ENCODE data around the gene TMPRSS4. TPM values are rescaled to one million over a fixed set of nuclear protein-coding genes. Genes with fewer than 3 reads are reported as not detected.

Gene TMPRSS4
- total RNA-seq, 1 experiment from 2014 or later = not detected

DNA sequence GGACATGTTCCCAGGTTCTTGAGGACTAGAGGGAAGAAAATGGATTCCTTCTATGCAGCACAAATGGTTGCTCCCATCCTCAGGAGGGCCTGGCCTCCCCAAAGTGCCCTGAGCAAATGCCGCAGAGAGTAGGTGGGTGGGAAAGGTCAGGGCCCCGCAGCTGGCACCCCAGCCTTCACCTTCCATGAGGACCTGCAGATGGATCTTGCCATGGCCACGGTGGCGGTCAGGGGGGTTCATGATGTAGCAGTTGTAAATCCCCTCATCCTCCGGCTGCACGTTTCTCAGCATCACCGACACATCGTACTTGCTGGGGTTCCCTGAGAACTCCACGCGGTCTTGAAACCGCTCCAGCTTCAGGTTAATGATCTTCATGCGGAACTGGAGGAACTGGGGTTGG lies 91.0 kb downstream of the TMPRSS4 start:
- no peaks in the 10 kb centered on the region for H3K36me3 Mint-ChIP-seq (ENCODE audit: insufficient read depth, unreplicated experiment)
- DNase-seq (ENCODE audit: unreplicated experiment) = no peak
- peaks cover 43% of the 10 kb centered on the region for H3K27me3 Mint-ChIP-seq (ENCODE audit: insufficient read depth, unreplicated experiment)
- H3K4me3 Mint-ChIP-seq (ENCODE audit: unreplicated experiment) = no peak overlapping the region
- TF ChIP-seq, protein P1, sequence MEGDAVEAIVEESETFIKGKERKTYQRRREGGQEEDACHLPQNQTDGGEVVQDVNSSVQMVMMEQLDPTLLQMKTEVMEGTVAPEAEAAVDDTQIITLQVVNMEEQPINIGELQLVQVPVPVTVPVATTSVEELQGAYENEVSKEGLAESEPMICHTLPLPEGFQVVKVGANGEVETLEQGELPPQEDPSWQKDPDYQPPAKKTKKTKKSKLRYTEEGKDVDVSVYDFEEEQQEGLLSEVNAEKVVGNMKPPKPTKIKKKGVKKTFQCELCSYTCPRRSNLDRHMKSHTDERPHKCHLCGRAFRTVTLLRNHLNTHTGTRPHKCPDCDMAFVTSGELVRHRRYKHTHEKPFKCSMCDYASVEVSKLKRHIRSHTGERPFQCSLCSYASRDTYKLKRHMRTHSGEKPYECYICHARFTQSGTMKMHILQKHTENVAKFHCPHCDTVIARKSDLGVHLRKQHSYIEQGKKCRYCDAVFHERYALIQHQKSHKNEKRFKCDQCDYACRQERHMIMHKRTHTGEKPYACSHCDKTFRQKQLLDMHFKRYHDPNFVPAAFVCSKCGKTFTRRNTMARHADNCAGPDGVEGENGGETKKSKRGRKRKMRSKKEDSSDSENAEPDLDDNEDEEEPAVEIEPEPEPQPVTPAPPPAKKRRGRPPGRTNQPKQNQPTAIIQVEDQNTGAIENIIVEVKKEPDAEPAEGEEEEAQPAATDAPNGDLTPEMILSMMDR (IDR thresholded peaks at IDR 0.05; ENCODE audit: unreplicated experiment) = no peak
- ChIA-PET CTCF (interaction anchor here (2.0 to 5.1 kb wide), 2 partner anchors 10 to 30 kb away, joined by 5 to 89 read pairs; no protein-coding TSS in a partner anchor), POLR2A (no interaction called here)
- no TSS peak for BruUV-seq (replicated peaks)
- H3K27ac Mint-ChIP-seq (ENCODE audit: low read depth, unreplicated experiment) = no peak overlapping the region
- H3K9me3 Mint-ChIP-seq (ENCODE audit: unreplicated experiment) = no peaks in the 10 kb centered on the region
- intact Hi-C loops (cut with micrococcal nuclease) = no loop called here
- no peaks in the 10 kb centered on the region for H3K4me1 Mint-ChIP-seq (ENCODE audit: insufficient read depth, unreplicated experiment)

- intact Hi-C loops (cut with micrococcal nuclease) = no loop called here
- Mint-ChIP-seq H3K27ac (ENCODE audit: low read depth, unreplicated experiment) (no peak overlapping the region), H3K36me3 (ENCODE audit: insufficient read depth, unreplicated experiment) (no peaks in the 10 kb centered on the region), H3K27me3 (ENCODE audit: insufficient read depth, unreplicated experiment) (peaks cover 39% of the 10 kb centered on the region), H3K4me1 (ENCODE audit: insufficient read depth, unreplicated experiment) (no peaks in the 10 kb centered on the region), H3K4me3 (ENCODE audit: unreplicated experiment) (no peak overlapping the region), H3K9me3 (ENCODE audit: unreplicated experiment) (no peaks in the 10 kb centered on the region)
- TF ChIP-seq, protein P1 (IDR thresholded peaks at IDR 0.05; ENCODE audit: unreplicated experiment) = no peak
- BruUV-seq (replicated peaks) = no TSS peak
- ChIA-PET POLR2A (no interaction called here), CTCF (interaction anchor here (2.0 to 5.6 kb wide), 3 partner anchors 11 to 30 kb away, joined by 5 to 89 read pairs (median 66); no protein-coding TSS in a partner anchor)
- DNase-seq (ENCODE audit: unreplicated experiment) = no peak
These were observed 91.4 kb downstream of the TMPRSS4 start for GRCh38 chr11:118168316-118168715.

- no peak overlapping the region for H3K4me3 Mint-ChIP-seq (ENCODE audit: unreplicated experiment)
- peaks cover 35% of the 10 kb centered on the region for H3K27me3 Mint-ChIP-seq (ENCODE audit: insufficient read depth, unreplicated experiment)
- DNase-seq (ENCODE audit: unreplicated experiment) = peak; percentile 66
- no peaks in the 10 kb centered on the region for H3K9me3 Mint-ChIP-seq (ENCODE audit: unreplicated experiment)
- H3K4me1 Mint-ChIP-seq (ENCODE audit: insufficient read depth, unreplicated experiment) = no peaks in the 10 kb centered on the region
- TF ChIP-seq, protein P1 (IDR thresholded peaks at IDR 0.05; ENCODE audit: unreplicated experiment) = no peak
- H3K27ac Mint-ChIP-seq (ENCODE audit: low read depth, unreplicated experiment) = no peak overlapping the region
- ChIA-PET POLR2A (no interaction called here), CTCF (interaction anchor here (0.6 to 5.6 kb wide), 5 partner anchors 11 to 1608 kb away, joined by 3 to 89 read pairs (median 5); no protein-coding TSS in a partner anchor)
- no TSS peak for BruUV-seq (replicated peaks)
- intact Hi-C loops (cut with micrococcal nuclease) = no loop called here
- no peaks in the 10 kb centered on the region for H3K36me3 Mint-ChIP-seq (ENCODE audit: insufficient read depth, unreplicated experiment)
These were observed 91.9 kb downstream of the TMPRSS4 start for GRCh38 chr11:118168751-118169150.

GRCh38 chr11:118169300-118170140 lies 92.6 kb downstream of the TMPRSS4 start:
- H3K9me3 Mint-ChIP-seq (ENCODE audit: unreplicated experiment) = no peaks in the 10 kb centered on the region
- TF ChIP-seq, protein P1 (IDR thresholded peaks at IDR 0.05; ENCODE audit: unreplicated experiment) = no peak
- peaks cover 31% of the 10 kb centered on the region for H3K27me3 Mint-ChIP-seq (ENCODE audit: insufficient read depth, unreplicated experiment)
- H3K4me3 Mint-ChIP-seq (ENCODE audit: unreplicated experiment) = no peak overlapping the region
- ChIA-PET POLR2A (interaction anchor here (1.0 kb wide), 1 partner anchor 13 kb away, joined by 4 read pairs; no protein-coding TSS in a partner anchor), CTCF (interaction anchor here (0.5 to 5.6 kb wide), 9 partner anchors 10 to 1609 kb away, joined by 3 to 89 read pairs (median 4); no protein-coding TSS in a partner anchor)
- H3K27ac Mint-ChIP-seq (ENCODE audit: low read depth, unreplicated experiment) = no peak overlapping the region
- no peak for DNase-seq (ENCODE audit: unreplicated experiment)
- no peaks in the 10 kb centered on the region for H3K4me1 Mint-ChIP-seq (ENCODE audit: insufficient read depth, unreplicated experiment)
- H3K36me3 Mint-ChIP-seq (ENCODE audit: insufficient read depth, unreplicated experiment) = no peaks in the 10 kb centered on the region
- intact Hi-C loops (cut with micrococcal nuclease) = loop anchor here (10.0 kb wide), 1 partner anchor 365 kb away; no protein-coding TSS in a partner anchor
- BruUV-seq (replicated peaks) = no TSS peak

Data from MCF 10A (cell line).